Mucosa of gallbladder (tissue), 1 donor: ENCODE data around the gene SNX18. TPM values are rescaled to one million over a fixed set of nuclear protein-coding genes. Genes with fewer than 3 reads are reported as not detected.
A peak's percentile ranks its signal among the peaks of the same experiment; 100 is the strongest.
"Not testable (repeated sequence)": the region's sequence is repeated elsewhere in the genome, so short reads cannot be mapped to it uniquely, and the experiment has no call there.

Experiments
- DNase-seq: peaks from one replicate; pipeline ENCODE4 v3.0.0-alpha.2; 2020; ENCODE audit warnings: low spot score
- total RNA-seq: library from RNA; stranded (reverse); gene quantifications from one replicate; pipeline ENCODE4 v1.2.1, GENCODE V29; 2021
- donor health status: DM: no; HTN: no; CAD: no.

SNX18 gene
- total RNA-seq, 1 donor from 2014 or later: 49.9 TPM

DNA sequence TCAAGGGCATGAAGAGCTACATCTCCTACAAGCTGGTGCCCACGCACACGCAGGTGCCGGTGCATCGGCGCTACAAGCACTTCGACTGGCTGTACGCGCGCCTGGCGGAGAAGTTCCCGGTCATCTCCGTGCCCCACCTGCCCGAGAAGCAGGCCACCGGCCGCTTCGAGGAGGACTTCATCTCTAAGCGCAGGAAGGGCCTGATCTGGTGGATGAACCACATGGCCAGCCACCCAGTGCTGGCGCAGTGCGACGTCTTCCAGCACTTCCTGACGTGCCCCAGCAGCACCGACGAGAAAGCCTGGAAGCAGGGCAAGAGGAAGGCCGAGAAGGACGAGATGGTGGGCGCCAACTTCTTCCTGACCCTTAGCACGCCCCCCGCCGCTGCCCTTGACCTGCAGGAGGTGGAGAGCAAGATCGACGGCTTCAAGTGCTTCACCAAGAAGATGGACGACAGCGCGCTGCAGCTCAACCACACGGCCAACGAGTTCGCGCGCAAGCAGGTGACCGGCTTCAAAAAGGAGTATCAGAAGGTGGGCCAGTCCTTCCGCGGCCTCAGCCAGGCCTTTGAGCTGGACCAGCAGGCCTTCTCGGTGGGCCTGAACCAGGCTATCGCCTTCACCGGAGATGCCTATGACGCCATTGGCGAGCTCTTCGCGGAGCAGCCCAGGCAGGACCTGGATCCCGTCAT is 1.4 kb downstream of the SNX18 start:
- no peak for DNase-seq

DNA sequence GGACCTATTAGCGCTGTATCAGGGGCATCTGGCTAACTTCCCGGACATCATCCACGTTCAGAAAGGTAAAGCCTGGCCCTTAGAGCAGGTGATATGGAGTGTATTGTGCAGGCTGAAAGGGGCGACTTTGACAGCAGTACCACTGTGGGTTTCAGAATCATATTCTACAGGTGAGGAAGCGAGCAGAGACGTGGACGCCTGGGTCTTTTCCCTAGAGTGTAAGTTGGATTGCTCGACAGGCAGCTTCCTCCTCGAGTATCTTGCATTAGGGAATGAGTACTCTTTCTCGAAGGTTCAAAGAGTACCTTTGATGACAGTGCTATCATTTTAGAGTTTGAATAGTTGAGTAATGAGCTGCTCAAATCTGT is 1.9 kb downstream of the SNX18 start:
- DNase-seq: no peak

DNA sequence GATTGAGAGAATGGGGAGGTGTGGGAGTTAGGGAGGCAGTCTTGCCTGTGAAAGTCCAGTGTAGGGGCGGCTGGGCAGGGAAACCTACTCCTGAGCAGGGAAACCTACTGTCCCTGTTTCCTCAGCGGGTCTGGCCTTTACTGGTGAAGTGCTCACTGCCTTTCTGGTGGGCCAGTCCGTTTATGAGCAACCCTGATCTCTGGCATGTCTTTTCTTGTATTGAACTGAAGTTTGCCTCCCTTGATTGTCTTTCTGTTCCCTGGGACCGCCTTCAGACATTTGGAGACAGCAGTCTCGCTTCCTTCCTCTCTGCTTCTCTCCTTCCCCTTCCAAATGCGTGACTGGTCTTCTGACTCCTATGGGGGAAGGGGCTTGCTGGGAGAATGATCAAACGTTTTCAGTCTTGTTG is 2.9 kb downstream of the SNX18 start:
- no peak for DNase-seq

DNA sequence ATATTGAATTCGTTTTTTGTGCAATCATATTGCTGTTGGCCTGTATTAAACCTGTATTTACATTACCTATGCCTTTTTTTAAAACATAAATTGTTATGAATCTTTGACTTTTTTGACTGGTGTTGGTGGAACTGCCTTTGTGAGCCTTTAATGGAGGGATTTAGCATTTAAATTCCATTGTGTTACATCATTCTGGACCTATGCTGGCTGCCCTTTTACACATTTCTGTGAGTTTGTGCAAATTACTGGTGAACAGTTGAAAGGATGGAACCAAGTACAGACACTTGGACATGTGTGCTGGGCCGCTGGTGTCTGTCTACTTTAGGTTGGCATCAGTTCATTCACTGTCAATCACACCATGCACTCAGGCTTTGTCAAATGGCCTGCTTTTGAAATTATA is 3.4 kb downstream of the SNX18 start:
- DNase-seq: no peak

DNA sequence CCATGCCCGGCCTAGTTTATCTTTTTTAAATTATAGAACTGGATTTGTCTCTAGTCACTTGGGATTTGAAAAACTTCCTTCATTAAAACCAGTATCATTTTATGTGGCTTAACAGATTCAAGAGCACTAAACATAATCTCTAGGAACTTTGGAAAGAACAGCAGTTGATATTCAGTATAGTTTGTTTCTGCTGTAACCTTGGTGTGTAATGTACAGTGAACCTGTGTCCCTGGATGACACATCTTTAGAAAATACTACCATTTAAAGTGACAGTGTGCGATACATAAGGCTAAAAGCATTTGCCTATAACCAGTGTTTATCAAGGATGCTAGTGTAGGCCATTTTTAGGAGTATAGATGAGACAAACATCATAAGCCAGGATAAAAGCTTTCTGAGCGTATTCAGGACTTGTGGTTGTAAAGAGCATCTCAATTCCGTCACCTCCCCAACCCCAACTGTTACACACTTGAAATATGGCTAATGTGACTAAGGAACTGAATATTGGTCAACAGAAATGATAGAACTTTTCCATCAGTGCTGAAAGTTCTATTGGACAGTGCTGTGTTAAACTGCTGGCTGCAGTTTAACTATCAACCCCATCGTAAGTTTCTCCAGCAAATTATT is 4.4 kb downstream of the SNX18 start:
- DNase-seq: no peak

DNA sequence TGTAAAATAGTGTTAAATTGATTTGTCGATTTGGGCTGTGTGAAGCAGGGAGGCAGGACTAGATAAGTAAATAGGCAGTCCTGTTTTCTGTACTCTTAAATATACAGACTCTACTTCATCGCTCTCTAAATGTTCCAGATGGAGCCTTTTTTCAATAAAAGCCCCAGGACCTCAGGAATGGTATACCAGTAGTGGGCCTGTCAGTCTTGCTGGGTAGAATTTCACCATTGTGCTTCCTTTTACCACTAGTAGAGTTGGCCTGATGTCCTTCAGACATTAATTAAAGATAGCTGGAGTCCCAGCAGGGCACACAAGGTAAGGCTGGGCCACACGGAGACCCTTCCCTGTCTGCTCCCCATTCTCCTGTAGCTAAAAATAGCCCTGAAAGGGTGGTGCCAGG is 6.0 kb downstream of the SNX18 start:
- DNase-seq: no peak

DNA sequence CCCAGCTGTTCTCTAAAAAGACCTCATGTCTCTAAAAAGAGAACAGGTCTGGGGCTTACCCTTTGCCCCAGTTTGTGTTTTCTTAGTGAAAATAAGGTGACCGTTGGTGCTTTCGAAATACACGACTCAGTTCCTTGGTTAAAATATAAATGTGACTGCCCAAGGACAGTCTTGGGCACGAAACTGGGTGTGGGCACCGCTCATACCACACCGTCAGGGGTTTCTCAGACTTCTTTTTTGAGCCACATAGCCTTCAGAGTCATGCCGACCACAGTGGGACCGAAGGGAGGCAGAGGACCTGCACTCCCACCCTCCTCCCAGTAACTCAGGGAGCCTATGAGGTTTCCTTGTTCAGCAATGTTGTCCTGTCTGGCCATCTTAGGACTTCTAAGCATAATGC is 6.5 kb downstream of the SNX18 start:
- DNase-seq: no peak

DNA sequence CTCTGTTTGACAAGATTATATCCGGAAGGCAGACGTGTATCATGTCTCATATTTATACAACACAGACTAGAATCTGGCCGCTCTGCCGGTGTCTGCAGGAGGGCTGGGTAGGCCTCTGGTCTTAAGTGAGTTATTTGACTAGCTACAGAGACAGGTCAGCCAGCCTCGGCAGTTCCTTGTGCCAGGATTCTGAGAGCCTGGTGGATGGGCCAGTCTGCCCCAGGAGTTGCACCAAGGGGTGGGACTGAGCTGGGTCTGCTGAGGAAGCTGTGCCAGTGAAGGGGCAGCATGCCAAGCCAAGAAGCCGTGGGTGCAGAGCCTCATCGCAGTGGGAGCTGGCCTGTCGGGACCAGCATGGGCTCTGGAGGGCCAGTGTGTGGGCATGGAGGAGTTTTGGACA is 7.1 kb downstream of the SNX18 start:
- peak; percentile 23 for DNase-seq

DNA sequence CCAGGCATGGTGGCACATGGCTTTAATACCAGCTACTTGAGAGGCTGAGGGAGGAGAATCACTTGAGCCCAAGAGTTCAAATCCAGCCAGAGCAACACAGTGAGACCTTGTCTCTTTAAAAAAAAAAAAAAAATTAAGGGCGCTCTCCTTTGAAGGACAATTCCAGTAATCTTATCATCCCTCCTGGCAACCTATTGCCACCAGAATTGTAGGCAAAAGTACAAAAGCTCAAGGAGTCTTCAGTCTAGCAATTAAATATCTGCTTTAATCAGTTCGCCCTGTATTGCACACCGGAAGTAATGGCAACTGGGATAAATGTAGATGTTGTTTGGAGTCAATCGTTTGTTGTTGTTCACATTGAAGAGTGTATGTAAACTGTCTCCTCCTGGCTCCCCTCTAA is 7.7 kb downstream of the SNX18 start:
- no peak for DNase-seq

DNA sequence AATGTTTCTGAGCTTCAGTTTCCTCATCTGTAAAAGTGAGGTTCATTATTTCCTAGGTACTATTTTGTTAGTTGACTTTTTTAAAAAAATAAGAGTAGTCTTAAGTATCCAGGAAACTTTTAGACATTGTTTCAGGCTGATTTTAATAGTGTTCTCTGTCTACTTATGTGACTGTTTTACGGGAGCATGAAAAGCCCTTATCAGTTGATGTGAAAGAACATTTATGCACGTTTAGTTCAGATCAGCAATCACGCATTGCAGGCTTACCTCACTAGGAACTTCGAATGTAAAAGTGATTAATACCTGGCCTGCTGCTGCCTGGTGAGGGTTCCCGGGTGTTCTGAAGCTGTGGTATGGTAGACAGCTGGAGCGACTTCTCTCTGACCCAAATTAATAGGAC is 8.1 kb downstream of the SNX18 start:
- DNase-seq: no peak

DNA sequence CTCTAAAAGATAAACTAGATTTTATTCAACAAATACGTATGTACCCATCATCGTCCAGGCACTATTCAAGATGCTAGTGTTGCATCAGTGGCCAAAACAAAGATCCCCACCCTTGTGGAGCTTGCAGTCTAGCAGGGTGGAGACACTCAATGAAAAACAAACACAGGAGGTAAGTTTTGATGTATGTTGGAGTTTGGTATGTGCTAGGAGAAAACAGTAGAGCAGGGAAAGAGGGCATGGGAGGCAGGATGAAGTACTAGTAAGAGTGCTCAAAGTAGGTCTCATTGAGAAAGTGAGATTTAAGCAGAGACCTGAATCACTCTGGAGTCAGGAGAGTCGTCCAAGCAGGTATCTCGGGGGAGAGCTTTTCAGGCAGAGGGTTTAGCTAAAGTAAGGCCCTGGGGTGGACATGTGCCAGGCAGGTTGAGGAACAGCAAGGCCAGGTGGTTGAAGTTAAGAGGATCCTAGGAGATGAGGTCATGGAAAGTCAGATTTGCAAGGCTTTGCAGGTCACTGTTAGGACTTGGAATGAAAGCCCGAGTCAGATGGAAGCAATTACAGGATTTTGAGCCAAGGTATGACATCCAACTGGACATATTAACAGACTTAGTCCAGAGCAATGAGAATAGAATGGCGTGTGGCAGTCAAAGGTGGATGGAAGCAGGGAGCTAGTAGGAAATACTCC is 9.2 kb downstream of the SNX18 start:
- DNase-seq: no peak

DNA sequence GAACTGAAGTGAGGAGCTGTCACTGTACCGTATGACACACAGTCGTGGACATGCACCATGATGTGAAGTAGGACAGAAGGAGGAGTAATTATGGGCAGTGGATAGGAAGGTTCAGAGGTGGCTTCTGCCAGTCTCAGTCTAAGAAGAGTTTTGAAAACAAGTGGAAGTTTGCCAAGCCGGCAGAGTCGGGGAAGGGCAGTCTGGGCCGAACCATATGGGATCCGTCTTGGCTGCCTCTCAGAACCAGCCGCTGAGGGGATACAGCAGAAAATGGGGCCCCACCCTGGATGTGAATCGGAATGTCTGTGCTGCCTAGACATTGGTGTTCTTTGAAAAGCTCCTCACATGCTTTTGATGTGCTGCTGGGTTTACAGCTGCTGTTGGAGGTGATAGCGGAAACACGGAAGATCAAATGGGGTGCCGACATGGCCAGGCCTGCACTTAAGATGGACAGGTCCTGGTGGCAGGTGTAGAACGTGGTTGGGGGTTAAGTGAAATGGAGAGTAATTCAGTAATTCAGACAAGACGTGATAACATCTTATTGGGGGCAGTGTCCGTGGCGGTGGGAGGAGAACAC is 11.2 kb downstream of the SNX18 start:
- DNase-seq: no peak

DNA sequence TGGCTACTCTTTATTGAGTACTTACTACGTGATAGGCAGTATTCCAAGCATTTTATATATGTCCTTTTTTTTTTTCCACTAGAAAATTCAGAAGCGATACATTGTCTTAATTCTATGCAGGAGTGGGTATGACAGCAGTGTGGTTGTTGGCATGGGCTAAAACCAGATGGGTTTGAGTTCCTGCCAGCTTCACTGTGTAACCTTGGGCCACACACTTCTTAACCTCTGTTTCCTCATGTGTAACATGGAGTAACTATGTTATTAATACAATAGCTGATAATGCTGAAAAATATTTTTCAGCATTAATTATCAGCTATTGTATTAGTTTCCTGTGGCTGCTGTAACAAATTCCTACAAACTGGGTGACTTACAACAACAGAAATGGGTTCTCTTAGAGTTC is 12.0 kb downstream of the SNX18 start:
- no peak for DNase-seq

DNA sequence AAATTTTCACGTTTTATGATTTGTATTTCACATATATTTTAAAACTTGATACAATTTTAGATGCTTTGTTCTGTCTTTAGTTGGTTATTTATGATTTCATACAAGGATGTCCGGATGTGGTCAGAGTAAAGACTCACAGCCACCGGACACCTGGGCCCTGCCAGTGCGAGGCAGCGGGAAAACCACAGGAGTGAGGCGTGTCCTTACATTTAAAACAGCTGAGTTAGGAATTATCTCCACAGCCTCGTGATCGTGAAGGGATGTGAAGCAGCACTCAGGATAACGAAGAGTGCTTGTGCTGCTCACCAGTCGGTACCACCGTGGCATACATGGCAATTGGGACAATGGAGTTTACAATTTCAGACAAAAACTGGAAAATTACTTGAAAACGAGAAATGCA is 14.0 kb downstream of the SNX18 start:
- DNase-seq: no peak

DNA sequence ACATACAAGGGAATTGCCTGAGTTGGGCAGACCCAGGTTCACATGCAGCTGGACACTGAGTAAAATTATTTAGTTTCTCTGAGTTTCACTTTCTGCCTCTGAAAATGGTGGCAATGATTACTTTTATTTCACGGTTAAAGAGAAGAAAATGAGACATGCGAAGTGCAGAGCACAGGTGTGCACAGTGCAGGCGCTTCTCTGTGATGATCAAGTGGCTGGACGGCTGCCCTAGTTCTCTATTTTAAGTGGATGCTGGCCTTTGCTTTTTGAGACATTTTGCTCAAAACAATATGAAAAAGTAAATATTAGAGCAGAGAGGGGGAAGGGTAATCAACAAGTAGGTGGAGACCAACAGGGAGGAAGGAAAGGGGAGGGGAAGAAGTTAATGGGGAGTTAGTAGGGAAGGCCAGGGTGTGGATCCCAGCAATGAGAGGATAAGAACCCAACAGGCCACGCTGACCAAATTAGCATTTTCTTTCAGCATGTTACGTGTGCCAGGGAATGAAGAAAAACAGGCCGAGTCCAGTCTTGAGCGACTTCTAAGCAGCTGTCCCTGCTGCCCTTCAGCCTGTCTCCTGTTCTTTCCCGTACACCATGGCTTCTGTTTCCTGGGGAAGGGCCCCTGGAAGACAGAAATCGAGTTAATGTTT is 16.1 kb downstream of the SNX18 start:
- peak; percentile 43 for DNase-seq

DNA sequence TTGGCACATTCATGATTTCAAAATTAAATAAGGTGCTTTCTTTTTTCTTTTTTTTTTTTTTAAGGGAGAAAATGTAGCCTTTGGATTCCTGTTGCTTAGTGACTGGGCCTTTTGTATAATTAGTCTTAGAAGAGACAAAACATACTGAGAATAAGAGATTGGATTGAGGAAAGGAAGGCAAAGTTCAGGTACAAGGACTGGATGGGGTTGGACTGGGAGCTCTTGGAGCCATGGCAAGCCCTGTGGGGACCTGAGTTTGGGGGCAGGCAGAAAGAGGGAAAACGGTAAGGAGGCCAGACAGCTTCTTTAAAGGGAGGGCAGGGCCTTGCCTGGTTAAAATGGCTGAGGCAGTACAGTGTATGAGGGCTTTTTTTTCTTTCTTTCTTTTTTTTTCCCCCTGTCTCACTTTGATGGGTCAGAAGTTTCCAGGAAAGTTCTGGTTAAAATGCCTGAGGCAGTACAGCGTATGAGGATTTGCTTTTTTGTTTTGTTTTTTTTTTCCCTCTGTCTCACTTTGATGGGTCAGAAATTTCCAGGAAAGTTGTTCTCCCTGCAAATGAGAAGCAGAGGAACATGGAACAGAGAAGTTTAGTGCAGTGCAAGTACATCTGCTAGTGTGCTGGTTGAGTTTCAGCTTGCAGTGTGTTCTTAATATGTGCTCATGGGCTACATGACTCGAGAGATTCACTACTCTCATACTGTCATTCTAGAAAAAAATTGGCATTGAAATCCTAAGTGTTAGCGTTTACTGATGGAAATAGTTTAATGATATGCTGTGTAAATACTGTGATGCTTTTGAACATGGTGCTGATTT is 16.8 kb downstream of the SNX18 start:
- DNase-seq: no peak

DNA sequence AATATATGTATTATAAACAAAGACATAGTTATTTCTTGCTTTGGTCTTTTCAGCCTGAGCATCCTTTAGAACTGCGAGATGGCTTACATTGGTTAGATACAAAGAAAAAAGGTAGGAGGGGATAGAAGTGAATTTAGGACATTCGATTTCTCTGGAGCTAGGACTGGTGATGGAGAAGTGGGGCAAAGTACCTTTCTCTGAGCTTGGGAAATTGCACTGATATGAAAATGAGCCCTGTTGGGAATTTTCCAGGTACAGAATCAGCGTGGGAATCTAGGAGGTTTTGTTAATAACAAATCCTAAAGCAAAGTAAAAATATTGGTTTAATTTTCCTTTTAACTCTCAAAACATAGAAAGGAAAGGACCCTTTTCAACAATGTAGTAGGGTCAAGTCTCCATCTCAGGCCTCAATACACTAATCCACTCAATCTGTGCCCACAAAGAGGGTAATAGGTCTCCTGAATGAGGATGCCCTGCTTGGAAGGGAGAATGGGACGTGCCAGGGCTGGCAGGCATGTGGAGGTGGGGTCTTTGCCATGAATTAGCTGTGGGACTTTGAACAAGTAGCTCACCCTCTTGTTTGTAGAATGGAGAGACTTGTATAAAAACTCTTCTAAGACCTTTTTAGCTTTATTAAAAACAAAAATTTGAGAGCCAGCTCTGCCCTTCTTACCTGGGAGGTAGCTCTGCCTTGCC is 17.7 kb downstream of the SNX18 start:
- DNase-seq: no peak

DNA sequence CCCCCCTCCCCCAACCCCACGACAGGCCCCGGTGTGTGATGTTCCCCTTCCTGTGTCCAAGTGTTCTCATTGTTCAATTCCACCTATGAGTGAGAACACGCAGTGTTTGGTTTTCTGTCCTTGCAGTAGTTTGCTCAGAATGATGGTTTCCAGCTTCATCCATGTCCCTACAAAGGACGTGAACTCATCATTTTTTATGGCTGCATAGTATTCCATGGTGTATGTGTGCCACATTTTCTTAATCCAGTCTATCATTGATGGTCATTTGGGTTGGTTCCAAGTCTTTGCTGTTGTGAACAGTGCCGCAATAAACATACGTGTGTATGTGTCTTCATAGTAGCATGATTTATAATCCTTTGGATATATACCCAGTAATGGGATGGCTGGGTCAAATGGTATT is 18.8 kb downstream of the SNX18 start:
- not testable (repeated sequence) for DNase-seq

DNA sequence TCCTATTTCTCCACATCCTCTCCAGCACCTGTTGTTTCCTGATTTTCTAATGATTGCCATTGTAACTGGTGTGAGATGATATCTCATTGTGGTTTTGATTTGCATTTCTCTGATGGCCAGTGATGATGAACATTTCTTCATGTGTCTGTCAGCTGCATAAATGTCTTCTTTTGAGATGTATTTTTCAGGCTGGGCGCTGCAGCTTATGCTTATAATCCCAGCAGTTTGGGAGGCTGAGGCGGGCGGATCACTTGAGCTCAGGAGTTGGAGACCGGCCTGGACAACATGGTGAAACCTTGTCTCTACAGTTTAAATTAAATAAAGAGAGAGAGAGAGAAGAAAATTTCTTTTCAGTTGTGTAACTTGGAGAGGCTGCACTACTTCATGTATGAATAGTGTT is 19.3 kb downstream of the SNX18 start:
- DNase-seq: not testable (repeated sequence)

DNA sequence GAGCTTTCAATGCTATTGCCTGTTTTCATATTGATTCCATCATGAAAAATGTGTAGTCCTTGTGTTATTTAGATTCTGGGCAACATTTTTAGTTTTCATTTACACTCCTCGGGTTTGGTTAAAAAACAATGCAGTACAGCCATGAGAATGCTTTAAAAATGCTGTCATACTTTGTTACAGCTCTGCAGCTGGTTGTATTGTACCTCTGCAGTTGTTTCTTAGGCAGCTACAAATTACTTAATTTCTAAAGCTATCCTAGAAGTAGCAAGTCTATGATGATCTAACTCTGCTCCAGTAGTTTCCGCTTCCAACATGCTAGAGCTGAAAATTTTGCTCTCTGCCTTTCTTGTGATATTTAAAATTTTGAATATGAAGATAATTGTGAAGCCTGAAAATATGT is 20.2 kb downstream of the SNX18 start:
- no peak for DNase-seq

DNA sequence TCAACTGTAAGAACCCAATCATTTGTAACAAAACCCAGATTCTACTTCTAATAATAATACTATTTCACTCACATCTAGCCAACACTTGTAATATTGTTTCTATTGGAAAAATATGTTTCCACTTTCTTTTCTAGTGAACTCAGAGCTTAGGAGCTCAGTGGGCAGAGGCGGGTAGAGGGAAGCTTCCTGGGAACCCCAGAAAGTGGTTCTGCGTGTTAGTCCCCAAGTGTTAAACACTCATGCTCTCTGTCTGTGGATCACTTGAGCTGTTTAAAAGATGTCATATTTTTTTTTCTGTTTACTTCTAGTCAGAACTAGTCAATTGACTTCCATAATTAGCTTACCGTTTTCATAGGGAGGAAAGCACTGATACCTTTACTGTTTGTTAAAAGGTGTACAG is 20.6 kb downstream of the SNX18 start:
- DNase-seq: no peak
